GM20000 (cell line): ENCODE measurements around the gene COL20A1.

ENCODE experiments used
- DNase-seq: peaks from one replicate; pipeline ENCODE4 v3.0.0; 2012; ENCODE audit warnings: low spot score
- CTCF ChIP-seq: IDR thresholded peaks from 2 replicates; pipeline ENCODE4 v1.5.1; 2012; ENCODE audit warnings: mild to moderate bottlenecking, control low read depth; ENCODE audit errors: extremely low read depth, missing control alignments

Gene COL20A1

GRCh38 chr20:63320616-63321147 lies 27.7 kb downstream of the COL20A1 start:
- no peak for DNase-seq
- TF ChIP-seq CTCF: no peak

GRCh38 chr20:63321148-63321831 lies 28.3 kb downstream of the COL20A1 start:
- no peak for DNase-seq
- TF ChIP-seq CTCF: no peak

GRCh38 chr20:63322146-63322932 lies 29.4 kb downstream of the COL20A1 start:
- no peak for TF ChIP-seq CTCF
- no peak for DNase-seq

- DNase-seq: no peak
- no peak for TF ChIP-seq CTCF
Observed at GRCh38 chr20:63322933-63323273, 29.9 kb downstream of the COL20A1 start.

- TF ChIP-seq CTCF: no peak
- DNase-seq: no peak
Observed at GRCh38 chr20:63323357-63323981, 30.5 kb downstream of the COL20A1 start.

- DNase-seq: no peak
- no peak for TF ChIP-seq CTCF
Observed at GRCh38 chr20:63325021-63325471, 32.1 kb downstream of the COL20A1 start.

- TF ChIP-seq CTCF: no peak
- DNase-seq: no peak
Observed at GRCh38 chr20:63325554-63326313, 32.7 kb downstream of the COL20A1 start.
